Measurements from ENCODE around the gene SECISBP2.

The SECISBP2 gene

DNA sequence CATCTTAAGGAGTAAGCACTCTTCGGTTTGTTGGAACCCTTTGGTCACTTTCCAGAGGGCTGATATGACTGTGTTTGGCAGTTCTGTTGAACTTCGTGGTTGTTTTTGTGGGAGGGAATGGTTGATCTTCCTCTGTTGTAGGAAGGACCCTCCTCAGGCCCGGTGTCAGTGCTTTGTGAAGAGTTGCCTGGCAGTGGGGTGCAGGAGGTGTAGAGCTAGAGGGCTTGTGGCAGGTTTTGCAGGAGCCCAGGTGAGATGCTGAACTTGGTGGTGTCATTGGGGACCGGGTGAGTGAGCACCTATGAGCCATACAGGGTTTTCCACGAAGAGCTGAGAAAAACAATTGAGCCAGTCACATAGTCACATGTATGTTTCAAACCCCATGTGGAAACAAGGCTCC, 27.2 kb downstream of the SECISBP2 start:
- no peak overlapping the region for H4K91ac ChIP-seq (ENCODE audit: low read depth, low read length, poor library complexity)
- H2AFZ ChIP-seq (ENCODE audit: low read length) = no peak overlapping the region
- H2BK120ac ChIP-seq (ENCODE audit: low read depth, low read length) = no peak overlapping the region
- no peak for DNase-seq (ENCODE audit: low spot score)
- H2BK5ac ChIP-seq (ENCODE audit: low read length) = no peak overlapping the region
- H3K4ac ChIP-seq (ENCODE audit: low read length) = no peak overlapping the region
- H3K23ac ChIP-seq (ENCODE audit: low read depth, low read length, poor library complexity) = no peak overlapping the region
- H3K14ac ChIP-seq (ENCODE audit: low read length) = no peak overlapping the region
- no peak overlapping the region for H2BK12ac ChIP-seq (ENCODE audit: low read length)
- H3K4me3 ChIP-seq (ENCODE audit: low read length in 2 of 2) = no peak overlapping the region
- no CpG with 5 or more reads among the region's 5 CpGs for WGBS, 2 donors (ENCODE audit: extremely low coverage in 2 of 2, insufficient read length in 2 of 2, insufficient replicate concordance in 1 of 2)
- peaks cover 44 to 100% of the 10 kb centered on the region in 2 donors for H3K36me3 ChIP-seq (replicated peaks in 1 of 2; ENCODE audit: control insufficient read depth in 2 of 2, insufficient read depth in 2 of 2, low read length in 2 of 2)
- H3K9me3 ChIP-seq (replicated peaks in 1 of 2; ENCODE audit: control insufficient read depth in 2 of 2, insufficient read depth in 1 of 2, low read depth in 1 of 2, low read length in 2 of 2) = peaks cover 0 to 23% of the 10 kb centered on the region in 2 donors
- no peaks in the 10 kb centered on the region for H3K27me3 ChIP-seq (ENCODE audit: control insufficient read depth in 3 of 3, insufficient read depth in 3 of 3, low read depth in 1 of 3, low read length in 3 of 3)
- no peak overlapping the region for H4K8ac ChIP-seq (ENCODE audit: low read depth, low read length)
- H3K27ac ChIP-seq (replicated peaks; ENCODE audit: low read length) = no peak overlapping the region
- H2BK15ac ChIP-seq (ENCODE audit: low read length) = no peak overlapping the region
- no peak overlapping the region for H3K4me2 ChIP-seq (ENCODE audit: insufficient read depth, low read length, poor library complexity, severe bottlenecking)
- H3K79me1 ChIP-seq (ENCODE audit: low read depth, low read length) = no peaks in the 10 kb centered on the region
- no peaks in the 10 kb centered on the region for H3K4me1 ChIP-seq (ENCODE audit: control insufficient read depth in 2 of 2, insufficient read depth in 1 of 2, low read depth in 1 of 2, low read length in 2 of 2)
- H3K18ac ChIP-seq (ENCODE audit: low read length) = no peak overlapping the region
- H3K9ac ChIP-seq (ENCODE audit: low read depth, low read length, poor library complexity) = no peak overlapping the region
- no peak overlapping the region for H2AK5ac ChIP-seq (ENCODE audit: low read depth, low read length)

DNA sequence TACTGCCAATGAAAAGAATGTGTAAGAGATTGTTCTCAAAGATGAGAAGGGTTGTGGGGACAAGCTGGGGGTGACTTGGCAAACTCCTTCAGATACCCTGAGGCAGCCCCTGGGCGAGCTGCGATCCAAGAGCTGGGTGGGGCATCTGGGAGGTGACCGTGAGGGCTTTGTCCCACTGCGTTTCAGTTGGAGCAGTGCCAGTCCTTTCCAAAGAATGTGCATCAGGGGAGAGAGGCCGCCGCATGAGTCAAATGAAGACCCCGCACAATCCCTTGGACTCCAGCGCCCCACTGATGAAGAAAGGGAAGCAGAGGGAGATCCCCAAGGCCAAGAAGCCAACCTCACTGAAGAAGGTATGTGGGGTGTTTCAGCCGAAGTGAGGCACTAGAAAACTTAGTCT, 28.4 kb downstream of the SECISBP2 start:
- Histone ChIP-seq H4K91ac (ENCODE audit: low read depth, low read length, poor library complexity) (no peak overlapping the region), H2BK12ac (ENCODE audit: low read length) (no peak overlapping the region), H4K8ac (ENCODE audit: low read depth, low read length) (no peak overlapping the region), H2BK120ac (ENCODE audit: low read depth, low read length) (no peak overlapping the region), H3K27me3 (ENCODE audit: control insufficient read depth in 3 of 3, insufficient read depth in 3 of 3, low read depth in 1 of 3, low read length in 3 of 3) (no peaks in the 10 kb centered on the region), H3K18ac (ENCODE audit: low read length) (no peak overlapping the region), H3K4ac (ENCODE audit: low read length) (no peak overlapping the region), H3K27ac (replicated peaks; ENCODE audit: low read length) (no peak overlapping the region), H3K4me1 (ENCODE audit: control insufficient read depth in 2 of 2, insufficient read depth in 1 of 2, low read depth in 1 of 2, low read length in 2 of 2) (no peaks in the 10 kb centered on the region), H3K14ac (ENCODE audit: low read length) (no peak overlapping the region), H3K79me1 (ENCODE audit: low read depth, low read length) (no peaks in the 10 kb centered on the region), H3K36me3 (replicated peaks in 1 of 2; ENCODE audit: control insufficient read depth in 2 of 2, insufficient read depth in 2 of 2, low read length in 2 of 2) (peaks cover 53 to 100% of the 10 kb centered on the region in 2 donors), H2AFZ (ENCODE audit: low read length) (no peak overlapping the region), H2BK15ac (ENCODE audit: low read length) (no peak overlapping the region), H3K23ac (ENCODE audit: low read depth, low read length, poor library complexity) (no peak overlapping the region), H3K9me3 (replicated peaks in 1 of 2; ENCODE audit: control insufficient read depth in 2 of 2, insufficient read depth in 1 of 2, low read depth in 1 of 2, low read length in 2 of 2) (peaks cover 0 to 14% of the 10 kb centered on the region in 2 donors), H3K9ac (ENCODE audit: low read depth, low read length, poor library complexity) (no peak overlapping the region), H2BK5ac (ENCODE audit: low read length) (no peak overlapping the region), H2AK5ac (ENCODE audit: low read depth, low read length) (no peak overlapping the region), H3K4me2 (ENCODE audit: insufficient read depth, low read length, poor library complexity, severe bottlenecking) (no peak overlapping the region), H3K4me3 (ENCODE audit: low read length in 2 of 2) (no peak overlapping the region)
- WGBS, 2 donors (ENCODE audit: extremely low coverage in 2 of 2, insufficient read length in 2 of 2, insufficient replicate concordance in 1 of 2) = no CpG with 5 or more reads among the region's 9 CpGs
- DNase-seq (ENCODE audit: low spot score) = no peak

GRCh38 chr9:89347651-89348050, 29.4 kb downstream of the SECISBP2 start:
- Histone ChIP-seq H3K36me3 (replicated peaks in 1 of 2; ENCODE audit: control insufficient read depth in 2 of 2, insufficient read depth in 2 of 2, low read length in 2 of 2) (peaks cover 58 to 100% of the 10 kb centered on the region in 2 donors), H3K18ac (ENCODE audit: low read length) (no peak overlapping the region), H3K4ac (ENCODE audit: low read length) (no peak overlapping the region), H4K8ac (ENCODE audit: low read depth, low read length) (no peak overlapping the region), H3K79me1 (ENCODE audit: low read depth, low read length) (no peaks in the 10 kb centered on the region), H2BK5ac (ENCODE audit: low read length) (no peak overlapping the region), H2BK15ac (ENCODE audit: low read length) (no peak overlapping the region), H3K23ac (ENCODE audit: low read depth, low read length, poor library complexity) (no peak overlapping the region), H2AFZ (ENCODE audit: low read length) (no peak overlapping the region), H3K14ac (ENCODE audit: low read length) (no peak overlapping the region), H3K27ac (replicated peaks; ENCODE audit: low read length) (no peak overlapping the region), H3K4me1 (ENCODE audit: control insufficient read depth in 2 of 2, insufficient read depth in 1 of 2, low read depth in 1 of 2, low read length in 2 of 2) (no peaks in the 10 kb centered on the region), H2AK5ac (ENCODE audit: low read depth, low read length) (no peak overlapping the region), H3K27me3 (ENCODE audit: control insufficient read depth in 3 of 3, insufficient read depth in 3 of 3, low read depth in 1 of 3, low read length in 3 of 3) (no peaks in the 10 kb centered on the region), H4K91ac (ENCODE audit: low read depth, low read length, poor library complexity) (no peak overlapping the region), H3K4me2 (ENCODE audit: insufficient read depth, low read length, poor library complexity, severe bottlenecking) (no peak overlapping the region), H3K9me3 (replicated peaks in 1 of 2; ENCODE audit: control insufficient read depth in 2 of 2, insufficient read depth in 1 of 2, low read depth in 1 of 2, low read length in 2 of 2) (peaks cover 0 to 8% of the 10 kb centered on the region in 2 donors), H2BK12ac (ENCODE audit: low read length) (no peak overlapping the region), H3K4me3 (ENCODE audit: low read length in 2 of 2) (no peak overlapping the region), H2BK120ac (ENCODE audit: low read depth, low read length) (no peak overlapping the region), H3K9ac (ENCODE audit: low read depth, low read length, poor library complexity) (peak overlapping the region; percentile 9)
- no peak for DNase-seq (ENCODE audit: low spot score)
- no CpG with 5 or more reads among the region's 5 CpGs for WGBS, 2 donors (ENCODE audit: extremely low coverage in 2 of 2, insufficient read length in 2 of 2, insufficient replicate concordance in 1 of 2)

GRCh38 chr9:89349607-89350006, 31.3 kb downstream of the SECISBP2 start:
- H3K27me3 ChIP-seq (ENCODE audit: control insufficient read depth in 3 of 3, insufficient read depth in 3 of 3, low read depth in 1 of 3, low read length in 3 of 3) = no peaks in the 10 kb centered on the region
- no peak overlapping the region for H2AFZ ChIP-seq (ENCODE audit: low read length)
- no peak overlapping the region for H3K23ac ChIP-seq (ENCODE audit: low read depth, low read length, poor library complexity)
- H3K4me1 ChIP-seq (ENCODE audit: control insufficient read depth in 2 of 2, insufficient read depth in 1 of 2, low read depth in 1 of 2, low read length in 2 of 2) = no peaks in the 10 kb centered on the region
- no peak overlapping the region for H2AK5ac ChIP-seq (ENCODE audit: low read depth, low read length)
- H3K4ac ChIP-seq (ENCODE audit: low read length) = no peak overlapping the region
- H2BK5ac ChIP-seq (ENCODE audit: low read length) = no peak overlapping the region
- H2BK15ac ChIP-seq (ENCODE audit: low read length) = no peak overlapping the region
- no peaks in the 10 kb centered on the region for H3K9me3 ChIP-seq (replicated peaks in 1 of 2; ENCODE audit: control insufficient read depth in 2 of 2, insufficient read depth in 1 of 2, low read depth in 1 of 2, low read length in 2 of 2)
- H3K27ac ChIP-seq (replicated peaks; ENCODE audit: low read length) = no peak overlapping the region
- H3K79me1 ChIP-seq (ENCODE audit: low read depth, low read length) = no peaks in the 10 kb centered on the region
- no peak overlapping the region for H4K91ac ChIP-seq (ENCODE audit: low read depth, low read length, poor library complexity)
- H3K4me3 ChIP-seq (ENCODE audit: low read length in 2 of 2) = no peak overlapping the region
- H3K36me3 ChIP-seq (replicated peaks in 1 of 2; ENCODE audit: control insufficient read depth in 2 of 2, insufficient read depth in 2 of 2, low read length in 2 of 2) = peaks cover 66 to 100% of the 10 kb centered on the region in 2 donors
- no peak overlapping the region for H3K9ac ChIP-seq (ENCODE audit: low read depth, low read length, poor library complexity)
- no CpG with 5 or more reads among the region's 6 CpGs for WGBS, 2 donors (ENCODE audit: extremely low coverage in 2 of 2, insufficient read length in 2 of 2, insufficient replicate concordance in 1 of 2)
- H3K18ac ChIP-seq (ENCODE audit: low read length) = no peak overlapping the region
- DNase-seq (ENCODE audit: low spot score) = no peak
- no peak overlapping the region for H4K8ac ChIP-seq (ENCODE audit: low read depth, low read length)
- H3K14ac ChIP-seq (ENCODE audit: low read length) = no peak overlapping the region
- no peak overlapping the region for H2BK12ac ChIP-seq (ENCODE audit: low read length)
- no peak overlapping the region for H3K4me2 ChIP-seq (ENCODE audit: insufficient read depth, low read length, poor library complexity, severe bottlenecking)
- H2BK120ac ChIP-seq (ENCODE audit: low read depth, low read length) = no peak overlapping the region
